OCI-LY3 (cell line): ENCODE measurements around the gene ALOX5.

Source experiments
- H2AFZ ChIP-seq: fragments of 200-600, 300-600 bp; shearing (Covaris generic); 2 replicates; pipeline ENCODE4 v1.6.0; 2014; ENCODE audit warnings: antibody characterized with exemption, low read depth, low read length
- H3K27ac ChIP-seq: fragments of 200-600, 300-600 bp; sonication (generic); 2 replicates; pipeline ENCODE4 v1.5.1; 2014; ENCODE audit warnings: mild to moderate bottlenecking, low read length, moderate library complexity, mixed read lengths
- H3K27me3 ChIP-seq: fragments of 200-600, 300-600 bp; sonication (generic); 2 replicates; pipeline ENCODE4 v1.6.1; 2014; ENCODE audit warnings: low read depth, low read length, mixed read lengths
- H3K36me3 ChIP-seq: fragments of 200-600, 300-600 bp; sonication (generic); replicated peaks from 2 replicates; pipeline ENCODE3; 2014; ENCODE audit warnings: low read depth, low read length, mixed read lengths
- H3K4me1 ChIP-seq: fragments of 300-600, 200-600 bp; sonication (generic); 2 replicates; pipeline ENCODE4 v1.6.1; 2014; ENCODE audit warnings: low read length, mixed read lengths
- H3K4me2 ChIP-seq: fragments of 200-600, 300-600 bp; sonication (generic); 2 replicates; pipeline ENCODE4 v1.6.1; 2014; ENCODE audit warnings: low read length, mixed read lengths
- H3K4me3 ChIP-seq: fragments of 300-600, 200-600 bp; sonication (generic); 2 replicates; pipeline ENCODE4 v1.5.1; 2014; ENCODE audit warnings: antibody characterized with exemption, mild to moderate bottlenecking, low read length, moderate library complexity
- H3K79me2 ChIP-seq: fragments of 300-600, 200-600 bp; shearing (Covaris generic); 2 replicates; pipeline ENCODE4 v1.6.1; 2014; ENCODE audit warnings: mild to moderate bottlenecking, low read length, mixed read lengths
- H3K9ac ChIP-seq: fragments of 300-600, 200-600 bp; shearing (Covaris generic); 2 replicates; pipeline ENCODE4 v1.6.0; 2014; ENCODE audit warnings: mild to moderate bottlenecking, low read length, moderate library complexity
- H3K9me3 ChIP-seq: fragments of 200-600, 300-600 bp; shearing (Covaris generic); 2 replicates; pipeline ENCODE4 v1.6.1; 2014; ENCODE audit warnings: low read length, mixed read lengths; ENCODE audit not compliant: insufficient read depth
- H4K20me1 ChIP-seq: fragments of 200-600, 300-600 bp; sonication (generic); 2 replicates; pipeline ENCODE4 v1.6.1; 2016; ENCODE audit warnings: low read length, mixed read lengths; ENCODE audit not compliant: insufficient read depth
- EZH2phosphoT487 ChIP-seq: fragments of 200-600 bp; shearing (Covaris generic); IDR thresholded peaks from 2 replicates; pipeline ENCODE4 v1.6.1; 2018; ENCODE audit warnings: antibody characterized with exemption, mixed run types, low read depth
- TF ChIP-seq, protein P1 (sequence below): fragments of 200-600, 300-600 bp; sonication (generic); IDR thresholded peaks from 2 replicates; pipeline ENCODE4 v1.5.1; 2014; ENCODE audit warnings: antibody characterized with exemption, low read length, low read depth

Gene ALOX5

DNA sequence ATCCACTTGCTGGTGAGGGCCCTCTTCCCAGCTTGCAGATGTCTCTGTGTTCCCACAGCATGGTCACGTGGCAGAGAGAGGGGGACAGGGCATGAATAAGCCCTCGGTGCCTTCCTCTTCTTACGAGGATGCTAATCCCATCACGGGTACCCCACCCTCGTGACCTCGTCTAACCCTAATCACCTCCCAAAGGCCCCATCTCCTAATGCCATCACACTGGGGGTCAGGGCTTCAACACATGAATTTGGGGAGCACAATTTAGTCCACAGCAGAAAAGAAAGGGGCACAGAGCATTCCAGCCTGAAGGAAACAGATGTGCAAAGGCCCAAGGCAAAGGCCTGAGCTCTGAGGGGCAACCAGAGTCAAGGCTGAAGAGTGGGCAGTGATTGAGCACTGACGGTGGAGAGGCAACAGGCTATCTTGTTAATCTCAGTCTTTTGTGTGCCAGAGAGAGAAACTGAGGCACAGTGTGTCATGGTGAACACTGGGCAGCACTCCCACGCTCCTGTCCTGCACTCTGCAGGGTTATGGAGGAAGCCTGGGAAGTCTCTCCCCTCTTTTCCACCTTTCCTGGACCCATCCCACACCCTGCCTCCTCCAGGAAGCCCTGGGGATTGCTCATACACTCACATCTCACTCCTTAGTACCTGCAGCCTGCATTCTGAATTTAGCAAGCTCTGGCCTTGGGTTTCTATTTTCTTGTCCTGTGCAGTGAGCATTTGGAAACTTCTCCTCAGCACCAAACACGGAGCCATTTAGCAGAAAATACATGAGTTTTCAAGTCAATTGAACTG lies 49.0 kb downstream of the ALOX5 start:
- Histone ChIP-seq H4K20me1 (no peaks in the 10 kb centered on the region), H3K4me1 (peaks cover 17% of the 10 kb centered on the region), H3K9ac (no peak overlapping the region), H3K36me3 (no peaks in the 10 kb centered on the region), H3K27ac (no peak overlapping the region), H3K27me3 (no peaks in the 10 kb centered on the region), H2AFZ (no peak overlapping the region), H3K79me2 (no peaks in the 10 kb centered on the region), H3K9me3 (no peaks in the 10 kb centered on the region), H3K4me3 (no peak overlapping the region), H3K4me2 (no peak overlapping the region)
- TF ChIP-seq, protein P1, sequence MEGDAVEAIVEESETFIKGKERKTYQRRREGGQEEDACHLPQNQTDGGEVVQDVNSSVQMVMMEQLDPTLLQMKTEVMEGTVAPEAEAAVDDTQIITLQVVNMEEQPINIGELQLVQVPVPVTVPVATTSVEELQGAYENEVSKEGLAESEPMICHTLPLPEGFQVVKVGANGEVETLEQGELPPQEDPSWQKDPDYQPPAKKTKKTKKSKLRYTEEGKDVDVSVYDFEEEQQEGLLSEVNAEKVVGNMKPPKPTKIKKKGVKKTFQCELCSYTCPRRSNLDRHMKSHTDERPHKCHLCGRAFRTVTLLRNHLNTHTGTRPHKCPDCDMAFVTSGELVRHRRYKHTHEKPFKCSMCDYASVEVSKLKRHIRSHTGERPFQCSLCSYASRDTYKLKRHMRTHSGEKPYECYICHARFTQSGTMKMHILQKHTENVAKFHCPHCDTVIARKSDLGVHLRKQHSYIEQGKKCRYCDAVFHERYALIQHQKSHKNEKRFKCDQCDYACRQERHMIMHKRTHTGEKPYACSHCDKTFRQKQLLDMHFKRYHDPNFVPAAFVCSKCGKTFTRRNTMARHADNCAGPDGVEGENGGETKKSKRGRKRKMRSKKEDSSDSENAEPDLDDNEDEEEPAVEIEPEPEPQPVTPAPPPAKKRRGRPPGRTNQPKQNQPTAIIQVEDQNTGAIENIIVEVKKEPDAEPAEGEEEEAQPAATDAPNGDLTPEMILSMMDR = no peak
- no peak for TF ChIP-seq EZH2phosphoT487

DNA sequence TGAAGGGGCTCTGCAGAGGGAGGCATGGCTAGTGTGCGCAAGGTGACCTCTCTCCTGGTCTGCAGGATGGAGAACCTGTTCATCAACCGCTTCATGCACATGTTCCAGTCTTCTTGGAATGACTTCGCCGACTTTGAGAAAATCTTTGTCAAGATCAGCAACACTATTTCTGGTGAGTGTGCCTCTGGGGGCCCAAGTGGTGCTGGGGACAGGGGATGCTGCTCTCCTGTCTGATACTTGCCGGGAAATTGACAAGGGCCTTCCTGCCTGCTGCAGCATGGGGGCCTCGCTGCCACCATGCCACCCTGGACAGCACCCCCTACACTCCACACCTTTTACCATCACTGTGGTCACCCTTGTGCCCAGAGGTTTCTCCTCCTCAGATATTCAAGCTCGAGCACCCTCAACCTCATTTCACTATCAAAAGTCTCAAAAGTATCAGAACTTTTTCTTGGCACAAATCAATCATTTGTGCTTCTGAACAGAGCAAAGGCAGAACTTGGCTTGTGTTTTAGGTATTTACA lies 50.0 kb downstream of the ALOX5 start:
- H3K27me3 ChIP-seq = no peaks in the 10 kb centered on the region
- H3K4me2 ChIP-seq = no peak overlapping the region
- H3K9ac ChIP-seq = no peak overlapping the region

GRCh38 chr10:45424668-45425404 lies 50.8 kb downstream of the ALOX5 start:
- no peaks in the 10 kb centered on the region for H3K36me3 ChIP-seq
- no peak overlapping the region for H3K27ac ChIP-seq
- no peak overlapping the region for H3K4me3 ChIP-seq
- no peaks in the 10 kb centered on the region for H3K79me2 ChIP-seq
- H2AFZ ChIP-seq = no peak overlapping the region
- H3K9me3 ChIP-seq = no peaks in the 10 kb centered on the region
- H3K27me3 ChIP-seq = no peaks in the 10 kb centered on the region
- H3K4me1 ChIP-seq = peaks cover 16% of the 10 kb centered on the region
- no peak overlapping the region for H3K9ac ChIP-seq
- H4K20me1 ChIP-seq = no peaks in the 10 kb centered on the region
- TF ChIP-seq, protein P1 = no peak
- no peak for TF ChIP-seq EZH2phosphoT487
- no peak overlapping the region for H3K4me2 ChIP-seq

More for the DNA sequence above, 50.0 kb downstream of the ALOX5 start:
- H3K9me3 ChIP-seq = no peaks in the 10 kb centered on the region
- no peak overlapping the region for H3K4me3 ChIP-seq
- H2AFZ ChIP-seq = no peak overlapping the region
- H4K20me1 ChIP-seq = no peaks in the 10 kb centered on the region
- H3K36me3 ChIP-seq = no peaks in the 10 kb centered on the region
- H3K4me1 ChIP-seq = peaks cover 17% of the 10 kb centered on the region
- H3K27ac ChIP-seq = no peak overlapping the region
- H3K79me2 ChIP-seq = no peaks in the 10 kb centered on the region
- TF ChIP-seq EZH2phosphoT487 = no peak
- TF ChIP-seq, protein P1 = no peak
